Measurements from ENCODE around the gene LRRC4C. TPM values are rescaled to one million over a fixed set of nuclear protein-coding genes. Genes with fewer than 3 reads are reported as not detected.

Gene LRRC4C
- total and polyA plus RNA-seq, 11 donors: 0.08 to 1.2 (median 0.48) TPM; not detected in 1

DNA sequence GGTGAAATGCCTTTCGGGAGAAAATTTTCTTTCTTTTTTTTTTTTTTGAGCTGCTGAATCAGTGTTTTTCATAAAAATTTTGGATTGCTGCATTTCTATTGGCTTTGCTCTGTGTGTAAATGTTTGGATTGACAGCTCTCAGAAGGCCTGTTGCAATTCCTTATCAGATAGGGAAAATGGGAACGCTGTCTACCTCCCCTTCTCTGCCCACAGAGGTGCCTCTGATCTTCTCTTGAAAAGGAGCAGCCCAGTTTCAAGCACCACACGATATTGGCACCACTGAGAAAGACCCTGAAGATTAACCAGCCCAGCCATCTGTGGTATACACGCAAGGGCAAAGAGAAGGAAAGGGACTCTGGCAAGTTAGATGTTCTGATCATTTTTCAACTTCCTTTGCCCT, 1272.2 kb downstream of the LRRC4C start:
- Histone ChIP-seq H3K9me3 (no peaks in the 10 kb centered on the region), H3K36me3 (no peaks in the 10 kb centered on the region), H3K4me3 (no peak overlapping the region), H3K27ac (no peak overlapping the region), H3K27me3 (no peaks in the 10 kb centered on the region), H3K4me1 (no peaks in the 10 kb centered on the region)
- WGBS, 4 donors: 38 to 61% (median 49%) methylated on average over 4 of the region's 4 CpGs
- DNase-seq: no peak
- TF ChIP-seq POLR2A (IDR thresholded peaks at IDR 0.05): no peak
- TF ChIP-seq, protein P1, sequence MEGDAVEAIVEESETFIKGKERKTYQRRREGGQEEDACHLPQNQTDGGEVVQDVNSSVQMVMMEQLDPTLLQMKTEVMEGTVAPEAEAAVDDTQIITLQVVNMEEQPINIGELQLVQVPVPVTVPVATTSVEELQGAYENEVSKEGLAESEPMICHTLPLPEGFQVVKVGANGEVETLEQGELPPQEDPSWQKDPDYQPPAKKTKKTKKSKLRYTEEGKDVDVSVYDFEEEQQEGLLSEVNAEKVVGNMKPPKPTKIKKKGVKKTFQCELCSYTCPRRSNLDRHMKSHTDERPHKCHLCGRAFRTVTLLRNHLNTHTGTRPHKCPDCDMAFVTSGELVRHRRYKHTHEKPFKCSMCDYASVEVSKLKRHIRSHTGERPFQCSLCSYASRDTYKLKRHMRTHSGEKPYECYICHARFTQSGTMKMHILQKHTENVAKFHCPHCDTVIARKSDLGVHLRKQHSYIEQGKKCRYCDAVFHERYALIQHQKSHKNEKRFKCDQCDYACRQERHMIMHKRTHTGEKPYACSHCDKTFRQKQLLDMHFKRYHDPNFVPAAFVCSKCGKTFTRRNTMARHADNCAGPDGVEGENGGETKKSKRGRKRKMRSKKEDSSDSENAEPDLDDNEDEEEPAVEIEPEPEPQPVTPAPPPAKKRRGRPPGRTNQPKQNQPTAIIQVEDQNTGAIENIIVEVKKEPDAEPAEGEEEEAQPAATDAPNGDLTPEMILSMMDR (IDR thresholded peaks at IDR 0.05): no peak
- intact Hi-C loops (cut with DNase I): no loop called here
- no peak for ATAC-seq

DNA sequence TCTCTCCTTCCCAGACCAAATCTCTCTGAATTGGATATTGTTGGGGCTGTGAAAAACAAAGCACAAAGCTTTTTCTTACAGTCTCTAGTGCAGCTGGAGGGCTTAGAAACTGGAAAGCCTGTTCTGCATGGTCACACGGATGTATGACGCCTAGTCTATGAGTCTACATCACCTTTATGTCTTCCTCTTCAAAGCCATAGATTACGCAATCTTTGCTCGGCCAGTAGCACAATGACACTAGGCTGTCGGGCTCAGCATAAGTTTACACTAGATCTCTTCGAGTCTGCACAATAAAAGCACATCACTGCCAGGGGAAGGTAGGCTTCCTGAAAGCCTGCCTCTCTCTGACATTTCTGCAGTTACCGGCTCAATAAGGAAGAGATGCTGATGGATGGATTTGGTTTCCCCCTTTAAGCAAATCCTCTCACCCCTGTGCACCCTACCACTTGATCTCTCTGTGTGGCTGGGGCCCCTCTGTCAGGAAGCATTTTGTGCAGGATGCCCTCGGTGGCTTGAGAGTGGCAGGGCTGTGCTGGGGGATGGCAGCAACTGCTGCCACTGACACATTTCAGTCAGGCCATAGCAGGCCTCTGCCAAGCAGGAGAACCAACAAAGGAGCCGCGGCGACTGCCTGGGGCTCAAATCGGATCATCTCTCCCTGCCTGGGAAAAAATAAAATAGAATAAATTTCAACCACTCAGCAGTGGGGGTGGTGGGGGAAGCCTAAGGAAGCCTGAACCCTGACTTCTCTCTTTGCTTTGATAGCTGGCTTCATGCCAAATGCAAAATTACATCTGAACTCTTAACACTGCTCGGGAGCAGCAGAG, 1272.8 kb downstream of the LRRC4C start:
- Histone ChIP-seq H3K36me3 (no peaks in the 10 kb centered on the region), H3K27me3 (no peaks in the 10 kb centered on the region), H3K4me3 (no peak overlapping the region), H3K4me1 (no peaks in the 10 kb centered on the region), H3K27ac (no peak overlapping the region), H3K9me3 (no peaks in the 10 kb centered on the region)
- intact Hi-C loops (cut with DNase I): no loop called here
- DNase-seq (no peak), ATAC-seq (no peak)
- TF ChIP-seq POLR2A (IDR thresholded peaks at IDR 0.05): no peak
- TF ChIP-seq, protein P1 (IDR thresholded peaks at IDR 0.05): no peak
- WGBS, 4 donors: 63 to 75% (median 73%) methylated on average over 13 of the region's 13 CpGs

DNA sequence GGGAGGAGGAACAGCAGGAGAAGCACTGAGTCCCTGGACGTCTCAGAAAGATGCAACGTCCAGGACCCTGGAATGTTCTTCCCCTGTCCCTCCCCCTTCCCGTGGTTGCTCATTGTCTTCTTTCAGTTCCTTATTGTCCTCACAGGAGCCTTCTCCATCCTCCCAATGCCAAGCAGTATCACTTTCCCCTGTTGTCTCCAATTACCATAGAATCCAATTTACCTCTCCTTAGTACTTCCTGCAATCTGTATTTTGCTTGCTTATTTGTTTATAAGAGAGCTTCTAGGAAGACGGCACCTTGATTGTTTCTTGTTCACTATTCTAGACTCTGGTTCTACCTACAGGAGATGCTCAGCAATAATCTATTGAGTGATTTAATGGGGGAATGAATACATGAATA, 1273.7 kb downstream of the LRRC4C start:
- ATAC-seq (no peak), DNase-seq (no peak)
- no peak for TF ChIP-seq POLR2A (IDR thresholded peaks at IDR 0.05)
- TF ChIP-seq, protein P1 (IDR thresholded peaks at IDR 0.05): no peak
- Histone ChIP-seq H3K4me1 (no peaks in the 10 kb centered on the region), H3K27ac (no peak overlapping the region), H3K4me3 (no peak overlapping the region), H3K36me3 (no peaks in the 10 kb centered on the region), H3K9me3 (no peaks in the 10 kb centered on the region), H3K27me3 (no peaks in the 10 kb centered on the region)
- intact Hi-C loops (cut with DNase I): no loop called here
- WGBS, 4 donors: 55 to 68% (median 63%) methylated on average over 4 of the region's 4 CpGs

DNA sequence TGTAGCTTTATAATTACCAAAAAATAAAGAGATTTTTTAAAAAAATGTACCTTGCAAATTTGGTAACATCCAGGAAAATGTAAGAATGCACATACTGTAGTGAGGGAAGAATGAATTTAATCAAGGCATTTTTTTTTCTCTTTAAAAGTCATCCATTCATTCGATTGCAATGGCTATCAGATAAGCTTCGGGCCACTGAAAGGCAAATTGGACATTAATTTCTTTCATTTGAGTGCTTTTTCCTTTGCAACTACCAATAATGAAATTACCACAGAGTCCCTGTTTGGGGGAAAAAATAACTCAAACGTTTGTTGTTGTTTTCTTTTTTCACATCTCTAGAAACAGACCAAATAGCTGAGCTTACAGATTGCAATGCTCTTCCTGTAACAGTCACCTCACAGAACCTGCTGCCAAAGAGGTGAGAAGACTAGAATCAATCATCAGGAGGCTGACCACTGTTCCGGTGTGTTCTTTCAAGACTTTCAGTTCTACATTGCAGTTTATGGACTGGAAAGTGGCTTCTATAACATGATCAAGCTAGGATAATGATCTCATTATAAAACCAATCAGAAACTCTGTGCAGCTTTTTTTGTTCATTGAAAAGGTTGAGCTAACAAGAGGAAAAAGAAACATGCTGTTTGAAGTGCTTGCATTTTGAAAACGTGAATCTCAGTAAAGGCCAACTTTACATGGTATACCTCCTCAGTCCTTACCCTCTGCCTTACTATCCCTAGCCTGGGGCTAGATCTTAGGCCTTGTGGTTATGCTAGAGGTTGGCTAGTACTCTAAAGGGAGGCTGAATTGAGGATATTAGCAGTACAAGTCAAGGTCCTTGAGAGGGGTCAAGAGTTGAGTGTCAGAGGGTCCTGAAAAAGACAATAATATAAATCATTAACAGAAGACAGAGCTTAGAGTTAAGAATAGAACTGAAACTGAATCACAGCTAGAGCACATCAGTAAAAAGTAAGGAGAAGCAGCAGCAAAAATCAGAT, 1276.1 kb downstream of the LRRC4C start:
- no peak for DNase-seq
- H3K27me3 ChIP-seq: no peaks in the 10 kb centered on the region
- no peaks in the 10 kb centered on the region for H3K9me3 ChIP-seq
- no peak for ATAC-seq
- no peaks in the 10 kb centered on the region for H3K36me3 ChIP-seq
- H3K4me3 ChIP-seq: no peak overlapping the region
- 56 to 67% (median 62%) methylated on average over 5 of the region's 5 CpGs for whole genome bisulfite sequencing, 4 donors
- H3K27ac ChIP-seq: no peak overlapping the region
- intact Hi-C loops (cut with DNase I): no loop called here
- no peak for TF ChIP-seq POLR2A (IDR thresholded peaks at IDR 0.05)
- TF ChIP-seq, protein P1 (IDR thresholded peaks at IDR 0.05): no peak
- no peaks in the 10 kb centered on the region for H3K4me1 ChIP-seq

All from heart left ventricle (tissue), 16 donors.